Measurements from ENCODE around the gene CLTCL1.
"Not testable (repeated sequence)": the region's sequence is repeated elsewhere in the genome, so short reads cannot be mapped to it uniquely, and the experiment has no call there.

CLTCL1 gene

GRCh38 chr22:19270873-19271272 lies 20.6 kb downstream of the CLTCL1 start:
- H3K27me3 ChIP-seq (ENCODE audit: control insufficient read depth, insufficient read depth, low read length) = no peaks in the 10 kb centered on the region
- no peak overlapping the region for H3K9ac ChIP-seq (ENCODE audit: low read depth, low read length)
- H3K4me3 ChIP-seq (ENCODE audit: low read length) = no peak overlapping the region
- H3K9me3 ChIP-seq (replicated peaks; ENCODE audit: low read length) = no peaks in the 10 kb centered on the region
- peaks cover 8% of the 10 kb centered on the region for H3K36me3 ChIP-seq (ENCODE audit: insufficient read depth, low read length)
- H3K4me1 ChIP-seq (ENCODE audit: control insufficient read depth, insufficient read depth, low read length) = peaks cover 10% of the 10 kb centered on the region
- no peak overlapping the region for H3K4me2 ChIP-seq (ENCODE audit: low read length)

GRCh38 chr22:19266547-19267086 lies 24.9 kb downstream of the CLTCL1 start:
- no peak overlapping the region for H3K4me2 ChIP-seq (ENCODE audit: low read length)
- H3K9ac ChIP-seq (ENCODE audit: low read depth, low read length) = no peak overlapping the region
- H3K27me3 ChIP-seq (ENCODE audit: control insufficient read depth, insufficient read depth, low read length) = no peaks in the 10 kb centered on the region
- no peaks in the 10 kb centered on the region for H3K36me3 ChIP-seq (ENCODE audit: insufficient read depth, low read length)
- no peak overlapping the region for H3K4me3 ChIP-seq (ENCODE audit: low read length)
- H3K4me1 ChIP-seq (ENCODE audit: control insufficient read depth, insufficient read depth, low read length) = peaks cover 3% of the 10 kb centered on the region
- no peaks in the 10 kb centered on the region for H3K9me3 ChIP-seq (replicated peaks; ENCODE audit: low read length)

- H3K4me3 ChIP-seq (ENCODE audit: low read length) = no peak overlapping the region
- no peaks in the 10 kb centered on the region for H3K9me3 ChIP-seq (replicated peaks; ENCODE audit: low read length)
- H3K9ac ChIP-seq (ENCODE audit: low read depth, low read length) = no peak overlapping the region
- no peaks in the 10 kb centered on the region for H3K36me3 ChIP-seq (ENCODE audit: insufficient read depth, low read length)
- H3K27me3 ChIP-seq (ENCODE audit: control insufficient read depth, insufficient read depth, low read length) = no peaks in the 10 kb centered on the region
- H3K4me2 ChIP-seq (ENCODE audit: low read length) = no peak overlapping the region
- no peaks in the 10 kb centered on the region for H3K4me1 ChIP-seq (ENCODE audit: control insufficient read depth, insufficient read depth, low read length)
Measured at GRCh38 chr22:19265779-19266178, 25.7 kb downstream of the CLTCL1 start.

DNA sequence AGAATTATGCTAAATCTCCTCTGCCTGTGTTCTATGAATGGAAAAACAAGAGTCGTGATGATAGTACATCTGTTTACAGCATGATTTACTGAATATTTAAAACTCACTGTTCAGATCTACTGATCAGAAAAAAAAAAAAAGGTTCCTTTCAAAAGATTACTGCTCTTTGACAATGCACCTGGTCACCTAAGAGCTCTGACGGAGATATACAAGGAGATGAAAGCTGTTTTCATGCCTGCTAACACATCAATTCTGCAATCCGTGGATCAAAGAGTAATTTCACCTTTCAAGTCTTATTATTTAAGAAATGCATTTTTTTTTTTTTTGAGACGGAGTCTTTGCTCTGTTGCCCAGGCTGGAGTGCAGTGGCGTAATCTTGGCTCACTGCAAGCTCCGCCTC lies 30.7 kb downstream of the CLTCL1 start:
- no peak overlapping the region for H3K9ac ChIP-seq (ENCODE audit: low read depth, low read length)
- no peak overlapping the region for H3K4me2 ChIP-seq (ENCODE audit: low read length)
- no peaks in the 10 kb centered on the region for H3K9me3 ChIP-seq (replicated peaks; ENCODE audit: low read length)
- peaks cover 6% of the 10 kb centered on the region for H3K4me1 ChIP-seq (ENCODE audit: control insufficient read depth, insufficient read depth, low read length)
- peaks cover 12% of the 10 kb centered on the region for H3K36me3 ChIP-seq (ENCODE audit: insufficient read depth, low read length)
- no peak overlapping the region for H3K4me3 ChIP-seq (ENCODE audit: low read length)
- no peaks in the 10 kb centered on the region for H3K27me3 ChIP-seq (ENCODE audit: control insufficient read depth, insufficient read depth, low read length)

- no peak overlapping the region for H3K9ac ChIP-seq (ENCODE audit: low read depth, low read length)
Measured at GRCh38 chr22:19260194-19260593, 31.3 kb downstream of the CLTCL1 start.

GRCh38 chr22:19258968-19259288 lies 32.6 kb downstream of the CLTCL1 start:
- H3K9ac ChIP-seq (ENCODE audit: low read depth, low read length); H3K4me1 ChIP-seq (ENCODE audit: control insufficient read depth, insufficient read depth, low read length); H3K27me3 ChIP-seq (ENCODE audit: control insufficient read depth, insufficient read depth, low read length); H3K4me2 ChIP-seq (ENCODE audit: low read length); H3K4me3 ChIP-seq (ENCODE audit: low read length); H3K9me3 ChIP-seq (replicated peaks; ENCODE audit: low read length): not testable (repeated sequence)
- H3K36me3 ChIP-seq (ENCODE audit: insufficient read depth, low read length) = peaks cover 12% of the 10 kb centered on the region

More at GRCh38 chr22:19260194-19260593, 31.3 kb downstream of the CLTCL1 start:
- H3K27me3 ChIP-seq (ENCODE audit: control insufficient read depth, insufficient read depth, low read length) = no peaks in the 10 kb centered on the region
- H3K4me1 ChIP-seq (ENCODE audit: control insufficient read depth, insufficient read depth, low read length) = peaks cover 6% of the 10 kb centered on the region
- H3K36me3 ChIP-seq (ENCODE audit: insufficient read depth, low read length) = peaks cover 12% of the 10 kb centered on the region
- H3K4me3 ChIP-seq (ENCODE audit: low read length) = no peak overlapping the region
- peak overlapping the region; percentile 64 for H3K4me2 ChIP-seq (ENCODE audit: low read length)
- H3K9me3 ChIP-seq (replicated peaks; ENCODE audit: low read length) = no peaks in the 10 kb centered on the region

GRCh38 chr22:19258371-19258770 lies 33.1 kb downstream of the CLTCL1 start:
- Histone ChIP-seq H3K36me3 (ENCODE audit: insufficient read depth, low read length) (peaks cover 12% of the 10 kb centered on the region), H3K4me2 (ENCODE audit: low read length) (no peak overlapping the region), H3K9me3 (replicated peaks; ENCODE audit: low read length) (no peaks in the 10 kb centered on the region), H3K4me1 (ENCODE audit: control insufficient read depth, insufficient read depth, low read length) (peaks cover 6% of the 10 kb centered on the region), H3K27me3 (ENCODE audit: control insufficient read depth, insufficient read depth, low read length) (no peaks in the 10 kb centered on the region), H3K4me3 (ENCODE audit: low read length) (no peak overlapping the region), H3K9ac (ENCODE audit: low read depth, low read length) (no peak overlapping the region)

- H3K27me3 ChIP-seq (ENCODE audit: control insufficient read depth, insufficient read depth, low read length); H3K9ac ChIP-seq (ENCODE audit: low read depth, low read length); H3K4me1 ChIP-seq (ENCODE audit: control insufficient read depth, insufficient read depth, low read length); H3K4me2 ChIP-seq (ENCODE audit: low read length); H3K9me3 ChIP-seq (replicated peaks; ENCODE audit: low read length); H3K4me3 ChIP-seq (ENCODE audit: low read length): not testable (repeated sequence)
- H3K36me3 ChIP-seq (ENCODE audit: insufficient read depth, low read length) = peaks cover 16% of the 10 kb centered on the region
Measured at GRCh38 chr22:19256362-19256761, 35.2 kb downstream of the CLTCL1 start.

DNA sequence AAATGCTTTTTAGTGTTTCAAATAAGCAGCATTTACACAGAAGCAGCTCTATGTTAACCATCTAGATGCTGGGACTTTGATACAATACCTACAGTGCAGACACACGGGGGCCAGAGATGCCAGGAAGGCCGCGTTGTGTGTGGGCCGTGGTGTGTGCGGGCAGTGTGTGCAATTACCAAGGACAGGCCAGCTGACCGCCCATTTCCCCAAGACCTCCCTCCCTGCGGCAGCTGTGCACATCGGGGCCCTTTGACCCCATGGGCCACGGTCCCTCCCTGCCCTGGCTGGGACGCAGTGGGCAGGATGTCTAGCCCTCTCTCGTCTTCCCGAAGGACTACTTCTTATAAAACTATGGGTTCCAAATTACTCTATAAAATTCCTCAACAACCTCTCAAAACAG lies 38.4 kb downstream of the CLTCL1 start:
- H3K36me3 ChIP-seq (ENCODE audit: insufficient read depth, low read length) = peaks cover 12% of the 10 kb centered on the region
- no peak overlapping the region for H3K4me2 ChIP-seq (ENCODE audit: low read length)
- H3K9me3 ChIP-seq (replicated peaks; ENCODE audit: low read length) = no peaks in the 10 kb centered on the region
- H3K4me1 ChIP-seq (ENCODE audit: control insufficient read depth, insufficient read depth, low read length) = no peaks in the 10 kb centered on the region
- H3K4me3 ChIP-seq (ENCODE audit: low read length) = no peak overlapping the region
- no peaks in the 10 kb centered on the region for H3K27me3 ChIP-seq (ENCODE audit: control insufficient read depth, insufficient read depth, low read length)
- no peak overlapping the region for H3K9ac ChIP-seq (ENCODE audit: low read depth, low read length)

DNA sequence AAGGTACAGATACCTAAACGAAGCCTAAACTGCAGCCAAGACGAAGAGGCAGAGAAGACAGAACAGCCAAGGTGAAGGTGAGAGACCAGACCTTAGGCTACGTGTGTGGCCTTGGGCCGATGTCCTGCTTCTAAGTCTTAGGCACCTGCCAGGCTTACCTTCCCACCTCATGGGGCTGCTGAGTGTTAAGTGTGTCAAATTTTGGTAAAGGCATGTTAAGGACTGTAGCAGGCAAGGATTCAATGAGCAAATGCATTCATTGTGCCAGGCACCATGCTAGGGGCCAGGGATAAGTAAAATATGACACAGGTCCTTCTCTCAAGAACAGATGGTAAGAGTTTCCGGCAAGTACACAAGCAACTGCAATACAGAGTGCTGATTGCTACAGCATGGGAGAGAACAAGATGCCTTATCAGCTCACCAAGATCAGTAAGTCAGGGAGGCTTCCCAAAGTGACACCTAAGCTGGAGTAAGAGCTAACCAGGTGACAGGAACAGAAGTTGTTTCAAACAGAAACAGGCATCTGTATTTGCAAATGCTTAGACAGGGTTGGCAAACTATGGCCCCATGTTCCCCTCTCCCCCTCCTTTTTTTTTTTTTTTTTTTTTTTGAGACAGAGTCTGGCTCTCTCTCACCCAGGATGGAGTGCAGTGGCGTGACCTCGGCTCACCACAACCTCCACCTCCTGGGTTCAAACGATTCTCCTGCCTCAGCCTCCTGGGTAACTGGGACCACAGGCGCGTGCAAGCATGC lies 46.7 kb downstream of the CLTCL1 start:
- Histone ChIP-seq H3K27me3 (ENCODE audit: control insufficient read depth, insufficient read depth, low read length) (no peaks in the 10 kb centered on the region), H3K9ac (ENCODE audit: low read depth, low read length) (no peak overlapping the region), H3K4me3 (ENCODE audit: low read length) (no peak overlapping the region), H3K4me2 (ENCODE audit: low read length) (no peak overlapping the region), H3K9me3 (replicated peaks; ENCODE audit: low read length) (no peaks in the 10 kb centered on the region), H3K4me1 (ENCODE audit: control insufficient read depth, insufficient read depth, low read length) (no peaks in the 10 kb centered on the region), H3K36me3 (ENCODE audit: insufficient read depth, low read length) (peaks cover 8% of the 10 kb centered on the region)

- Histone ChIP-seq H3K4me2 (ENCODE audit: low read length) (no peak overlapping the region), H3K4me3 (ENCODE audit: low read length) (no peak overlapping the region), H3K9ac (ENCODE audit: low read depth, low read length) (no peak overlapping the region), H3K9me3 (replicated peaks; ENCODE audit: low read length) (no peaks in the 10 kb centered on the region), H3K27me3 (ENCODE audit: control insufficient read depth, insufficient read depth, low read length) (no peaks in the 10 kb centered on the region), H3K36me3 (ENCODE audit: insufficient read depth, low read length) (peaks cover 12% of the 10 kb centered on the region), H3K4me1 (ENCODE audit: control insufficient read depth, insufficient read depth, low read length) (no peaks in the 10 kb centered on the region)
Measured at GRCh38 chr22:19242699-19243098, 48.8 kb downstream of the CLTCL1 start.

DNA sequence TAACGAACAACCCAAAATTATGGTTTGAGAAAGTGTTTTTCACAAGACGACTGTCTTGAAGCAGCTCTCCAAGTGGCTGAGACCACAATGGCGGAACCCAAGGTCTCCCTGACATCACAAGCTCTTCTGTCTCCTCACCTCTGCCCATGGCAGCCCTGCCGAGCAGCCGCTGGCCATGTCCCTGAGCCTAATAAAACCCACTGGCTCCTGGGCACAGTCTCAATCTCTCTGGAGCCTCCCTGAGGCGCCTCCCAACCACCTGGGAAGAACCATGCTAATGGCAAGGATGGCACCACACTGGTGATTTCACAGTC lies 50.0 kb downstream of the CLTCL1 start:
- H3K4me2 ChIP-seq (ENCODE audit: low read length) = no peak overlapping the region
- no peak overlapping the region for H3K9ac ChIP-seq (ENCODE audit: low read depth, low read length)
- H3K36me3 ChIP-seq (ENCODE audit: insufficient read depth, low read length) = peaks cover 18% of the 10 kb centered on the region
- no peaks in the 10 kb centered on the region for H3K9me3 ChIP-seq (replicated peaks; ENCODE audit: low read length)
- H3K4me1 ChIP-seq (ENCODE audit: control insufficient read depth, insufficient read depth, low read length) = no peaks in the 10 kb centered on the region
- no peaks in the 10 kb centered on the region for H3K27me3 ChIP-seq (ENCODE audit: control insufficient read depth, insufficient read depth, low read length)
- no peak overlapping the region for H3K4me3 ChIP-seq (ENCODE audit: low read length)
